Activated T-cell treated with anti-CD3 and anti-CD28 coated beads, Interleukin-2, amount 50 U/mL, for 1 hour (primary cell): Measurements from ENCODE around the gene CYP4F3.
"Not testable (repeated sequence)": the region's sequence is repeated elsewhere in the genome, so short reads cannot be mapped to it uniquely, and the experiment has no call there.

ENCODE experiments used
- DNase-seq: peaks from one replicate; pipeline ENCODE4 v3.0.0-alpha.2; 2020

The CYP4F3 gene

GRCh38 chr19:15671891-15672579, 31.3 kb downstream of the CYP4F3 start:
- DNase-seq = no peak

DNA sequence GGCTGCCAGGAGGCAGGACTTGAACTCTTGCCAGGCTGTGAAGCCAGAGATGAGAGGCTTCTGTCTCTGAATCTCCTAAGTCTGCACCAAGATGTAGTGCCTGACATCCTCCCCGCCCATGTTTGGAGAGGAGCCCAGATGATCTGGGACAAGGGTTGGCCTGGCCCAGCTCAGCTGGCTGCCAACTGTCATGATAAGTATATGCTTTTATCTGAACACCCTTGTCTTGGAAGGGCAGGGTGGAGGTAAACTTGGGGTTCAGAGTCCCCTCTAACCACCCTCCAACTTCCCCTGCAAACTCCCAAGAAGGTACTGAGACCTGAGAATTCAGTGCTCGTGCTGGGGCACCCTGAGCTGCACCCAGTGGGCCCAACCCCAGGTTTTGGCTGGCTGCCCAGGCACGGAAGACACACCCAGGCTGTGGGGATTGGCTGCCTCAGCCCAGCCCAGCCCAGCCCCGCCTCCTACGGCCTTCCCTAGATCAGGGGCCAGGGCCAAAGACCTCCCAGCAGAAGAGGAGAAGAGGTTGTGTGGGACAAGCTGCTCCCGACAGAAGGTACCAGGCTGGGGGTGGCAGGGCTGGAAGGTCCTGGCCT, 32.0 kb downstream of the CYP4F3 start, which contains the start of gene CYP4F12:
Gene CYP4F12, plus strand, starts transcription at position 508 of the 596 bp plus-strand sequence. CDS start 443 bp downstream, outside the sequence.
- DNase-seq = no peak

DNA sequence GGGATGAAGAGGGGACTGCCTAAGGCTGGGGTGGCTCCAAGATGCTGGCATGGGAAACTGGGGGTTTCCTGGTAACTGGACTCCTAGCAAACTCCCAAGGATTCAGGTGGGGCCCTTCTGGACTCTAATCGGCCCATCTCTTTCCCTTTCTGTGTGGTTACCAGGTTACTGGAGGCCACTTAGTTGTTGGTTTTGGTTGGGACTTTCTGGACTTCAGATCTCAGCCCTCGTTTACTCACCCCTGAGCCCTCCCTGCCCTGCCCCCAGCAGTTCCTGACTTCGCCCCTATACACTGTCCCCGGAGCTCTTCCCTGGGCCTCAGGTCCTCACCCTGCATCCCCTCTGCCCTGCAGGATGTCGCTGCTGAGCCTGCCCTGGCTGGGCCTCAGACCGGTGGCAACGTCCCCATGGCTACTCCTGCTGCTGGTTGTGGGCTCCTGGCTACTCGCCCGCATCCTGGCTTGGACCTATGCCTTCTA, 32.5 kb downstream of the CYP4F3 start:
- DNase-seq = no peak

DNA sequence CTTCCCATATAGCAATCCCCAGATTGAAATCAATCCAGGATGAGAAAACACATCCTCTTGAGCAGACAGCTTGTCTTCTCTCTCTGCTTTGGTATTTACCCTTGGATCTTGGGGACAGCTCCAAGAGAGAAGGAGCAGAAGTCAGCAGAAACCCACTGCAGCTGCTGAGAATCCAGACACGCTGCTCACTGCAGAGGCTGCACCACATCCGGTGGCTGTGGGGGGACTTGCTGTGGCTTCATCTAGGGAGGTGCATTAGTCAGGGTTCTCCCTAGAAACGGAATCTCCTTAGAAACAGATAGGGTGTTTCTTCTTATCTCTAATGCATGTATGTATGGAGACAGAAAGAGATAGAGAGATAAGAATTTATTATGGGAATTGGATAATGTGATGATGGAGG, 34.9 kb downstream of the CYP4F3 start:
- DNase-seq = no peak

DNA sequence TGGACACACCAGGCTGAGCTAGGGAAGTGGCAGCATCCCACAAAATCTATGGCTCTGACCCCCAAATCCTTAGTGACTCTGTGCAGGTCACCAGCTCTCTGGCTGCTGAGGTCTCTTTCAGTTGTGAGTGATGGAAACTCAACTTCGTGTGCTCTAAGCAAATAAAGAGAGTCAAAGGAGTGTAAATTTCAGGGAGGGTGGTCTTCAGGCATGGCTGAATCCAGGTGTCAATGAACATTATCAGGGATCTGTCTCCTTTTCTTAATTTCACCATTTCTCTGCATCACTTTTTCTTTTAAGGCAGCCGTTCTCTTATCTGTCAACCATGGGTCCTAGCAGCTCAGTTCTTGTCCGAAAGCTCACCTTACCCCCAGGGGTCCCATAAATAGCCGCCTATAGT, 38.4 kb downstream of the CYP4F3 start:
- DNase-seq = no peak

DNA sequence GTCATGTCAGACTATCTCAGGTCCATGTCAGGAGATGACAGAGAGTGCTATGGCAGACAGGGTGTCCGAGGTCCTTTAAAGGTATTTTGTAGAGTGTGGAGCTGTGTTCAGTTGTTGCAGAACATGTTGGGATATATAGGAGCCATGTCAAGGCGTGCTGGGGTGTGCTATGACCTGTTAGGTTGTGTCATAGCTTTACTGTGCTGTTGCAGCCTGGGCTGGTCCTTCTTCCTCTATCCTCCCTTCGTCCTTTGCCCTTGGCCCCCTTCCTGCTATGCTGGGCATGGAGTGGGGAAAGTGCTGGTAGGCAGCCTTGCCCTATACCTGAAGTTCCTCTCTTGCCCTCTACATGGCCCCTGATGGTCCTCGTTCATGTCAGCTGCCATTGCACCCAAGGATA, 39.2 kb downstream of the CYP4F3 start:
- not testable (repeated sequence) for DNase-seq

GRCh38 chr19:15680478-15681322, 40.0 kb downstream of the CYP4F3 start:
- no peak for DNase-seq

GRCh38 chr19:15683411-15683810, 42.7 kb downstream of the CYP4F3 start:
- no peak for DNase-seq

DNA sequence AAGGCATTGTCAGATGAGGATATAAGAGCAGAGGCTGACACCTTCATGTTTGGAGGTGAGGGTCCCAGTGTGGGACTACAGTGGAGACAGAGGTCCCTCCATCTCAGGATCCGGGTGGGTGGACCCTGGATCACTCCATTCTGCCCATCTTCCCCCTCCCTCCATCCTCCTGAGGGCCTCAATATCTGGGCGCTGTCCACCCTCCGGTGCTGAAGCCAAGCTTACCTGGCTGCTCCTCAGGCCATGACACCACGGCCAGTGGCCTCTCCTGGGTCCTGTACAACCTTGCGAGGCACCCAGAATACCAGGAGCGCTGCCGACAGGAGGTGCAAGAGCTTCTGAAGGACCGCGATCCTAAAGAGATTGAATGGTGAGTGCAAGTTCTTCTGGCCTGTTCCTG, 44.1 kb downstream of the CYP4F3 start:
- DNase-seq = no peak

DNA sequence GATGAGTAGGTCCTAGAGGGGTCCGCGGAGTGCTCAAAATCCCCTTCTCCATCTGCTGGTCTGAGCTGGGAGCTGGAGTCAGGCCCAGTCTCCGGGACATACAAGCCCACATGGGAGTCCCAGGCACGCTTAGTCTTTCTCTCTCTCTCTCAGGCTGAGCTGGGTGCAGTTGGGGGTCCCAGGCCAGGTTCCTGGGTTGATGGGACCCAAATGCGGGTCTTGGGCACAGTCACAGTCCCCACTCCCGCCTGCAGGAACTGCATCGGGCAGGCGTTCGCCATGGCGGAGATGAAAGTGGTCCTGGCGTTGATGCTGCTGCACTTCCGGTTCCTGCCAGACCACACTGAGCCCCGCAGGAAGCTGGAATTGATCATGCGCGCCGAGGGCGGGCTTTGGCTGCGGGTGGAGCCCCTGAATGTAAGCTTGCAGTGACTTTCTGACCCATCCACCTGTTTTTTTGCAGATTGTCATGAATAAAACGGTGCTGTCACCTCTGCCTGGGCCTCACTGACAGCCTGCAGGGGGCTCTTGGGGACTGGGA, 56.0 kb downstream of the CYP4F3 start:
- DNase-seq = no peak

GRCh38 chr19:15701757-15702533, 61.2 kb downstream of the CYP4F3 start:
- no peak for DNase-seq

DNA sequence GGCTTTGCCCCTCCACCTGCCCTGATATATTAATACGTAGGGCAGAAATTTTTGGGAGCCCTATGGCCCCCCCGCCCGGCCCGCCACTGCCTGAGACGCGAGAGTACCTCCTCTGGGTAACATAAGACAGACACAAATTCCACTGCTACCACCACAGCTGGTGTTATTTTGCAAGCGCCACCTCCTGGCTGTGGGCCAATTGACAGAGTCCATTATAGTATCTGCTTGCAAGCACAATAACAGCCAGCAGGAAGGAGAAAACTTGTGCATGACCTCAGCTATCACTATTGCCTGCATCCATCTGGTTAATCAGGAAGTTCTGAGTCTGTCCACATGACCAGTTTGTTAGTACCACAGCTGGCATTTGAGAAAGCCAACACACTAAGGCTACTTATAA, 61.8 kb downstream of the CYP4F3 start:
- DNase-seq = no peak
